ENCODE measurements around the gene GDPD3.

DNA sequence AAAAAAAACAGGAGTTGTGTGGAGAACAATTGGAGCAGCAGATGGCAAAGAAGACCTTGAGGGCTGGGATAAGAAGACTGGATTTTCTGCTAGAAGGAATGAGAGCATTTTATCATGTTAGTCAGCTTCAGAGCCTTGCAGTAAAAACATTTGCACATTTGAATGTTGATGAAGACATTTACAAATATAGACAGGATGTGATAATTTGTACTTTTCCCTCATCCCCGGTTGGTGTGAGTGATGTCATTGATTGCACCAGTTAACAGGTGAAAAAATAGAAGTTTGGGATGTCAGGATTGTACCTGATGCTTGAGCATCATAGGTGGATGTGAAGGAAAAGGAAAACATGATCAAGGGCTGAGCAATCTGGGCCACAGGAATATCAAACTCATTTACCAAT, 32.3 kb upstream of the GDPD3 start:
- TF ChIP-seq L3MBTL2 (conservative IDR thresholded peaks at IDR 0.05) (no peak), BHLHE40 (IDR thresholded peaks at IDR 0.05; ENCODE audit: borderline replicate concordance) (no peak), FOXA1 (IDR thresholded peaks at IDR 0.05) (no peak), FOXK2 (IDR thresholded peaks at IDR 0.05) (no peak), SP1 (IDR thresholded peaks at IDR 0.05) (no peak), FOXM1 (IDR thresholded peaks at IDR 0.05; ENCODE audit: borderline replicate concordance) (no peak)

All from HEK293T (cell line).